ENCODE measurements around the gene TRIO.

The TRIO gene

DNA sequence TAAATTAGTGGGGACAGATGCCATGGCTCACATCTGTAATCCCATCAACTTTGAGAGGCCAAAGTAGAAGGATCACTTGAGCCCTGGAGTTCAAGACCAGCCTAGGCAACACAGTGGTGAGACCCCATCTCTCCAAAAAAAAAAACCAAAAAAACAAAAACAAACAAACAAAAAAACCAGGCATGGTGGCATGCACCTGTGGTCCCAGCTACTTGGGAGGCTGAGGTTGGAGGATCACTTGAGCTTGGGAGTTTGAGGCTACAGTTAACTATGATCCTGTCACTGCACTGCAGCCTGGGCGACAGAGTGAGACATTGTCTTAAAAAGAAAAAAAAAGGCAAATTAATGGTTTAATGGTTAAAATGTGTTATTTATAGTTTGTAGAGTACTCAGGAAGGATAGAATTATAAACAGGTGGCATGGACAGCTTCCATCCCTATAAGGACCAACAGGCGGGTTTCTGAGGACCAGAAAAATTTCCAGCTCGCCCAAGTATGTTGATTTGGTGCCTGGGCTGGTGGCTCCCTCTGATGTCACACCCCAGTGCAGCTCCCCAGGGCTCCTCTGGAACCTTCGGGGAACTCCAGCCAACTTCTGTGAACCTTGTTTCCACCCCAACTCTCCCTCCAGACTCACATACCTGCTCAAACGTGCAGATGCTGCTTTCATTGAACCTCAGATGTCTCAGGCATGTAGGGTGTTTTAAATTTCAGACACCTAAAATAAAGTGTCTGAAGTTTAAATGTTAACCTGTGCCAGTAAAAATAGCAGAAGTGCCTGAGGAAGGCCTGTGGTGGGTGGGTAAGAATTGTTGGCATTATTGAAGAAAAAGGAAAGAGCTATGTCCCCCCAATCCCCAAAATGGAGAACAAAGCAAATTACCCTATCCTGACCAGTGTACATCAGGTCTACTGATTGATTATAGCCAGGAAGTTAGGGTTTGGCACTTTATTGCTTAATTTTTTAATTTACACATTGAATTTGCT is 69.0 kb downstream of the TRIO start:
- DNase-seq = no peak

DNA sequence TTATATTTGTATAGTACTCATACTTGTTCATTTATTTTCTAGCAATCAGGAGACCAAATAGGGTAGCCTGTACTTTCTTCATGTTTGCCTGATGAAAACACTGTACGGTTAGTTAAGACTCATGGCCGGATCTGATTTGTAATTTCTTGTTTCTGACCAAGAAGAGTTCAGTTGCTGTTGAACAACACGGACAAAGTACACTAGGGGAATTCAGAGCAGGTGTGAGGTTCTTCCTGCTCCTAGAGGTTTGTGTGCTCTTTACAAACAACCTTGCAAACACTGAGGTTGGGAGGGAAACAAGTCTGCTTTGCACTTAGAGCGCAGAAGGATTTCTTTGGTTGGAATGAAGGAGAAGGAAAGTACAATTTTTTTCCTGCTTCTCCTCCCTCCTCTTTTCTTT is 69.7 kb downstream of the TRIO start:
- no peak for DNase-seq

DNA sequence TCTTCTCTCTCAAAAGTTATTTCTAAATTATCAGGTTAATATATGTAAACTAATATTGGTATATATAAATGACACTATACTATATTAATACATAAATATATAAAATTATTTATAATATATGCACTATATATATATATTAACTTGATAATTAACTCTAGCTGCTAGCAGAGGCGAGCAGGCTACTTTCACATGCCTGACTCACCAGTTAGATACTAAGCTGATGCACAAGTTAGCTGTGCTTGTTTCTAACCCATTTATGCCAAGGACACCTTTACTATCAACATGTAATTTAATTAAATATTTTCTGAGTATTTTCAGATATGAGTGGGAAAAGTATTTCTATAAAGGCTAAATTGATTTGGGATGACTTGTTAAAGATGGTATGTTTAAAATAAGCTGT is 70.1 kb downstream of the TRIO start:
- no peak for DNase-seq

DNA sequence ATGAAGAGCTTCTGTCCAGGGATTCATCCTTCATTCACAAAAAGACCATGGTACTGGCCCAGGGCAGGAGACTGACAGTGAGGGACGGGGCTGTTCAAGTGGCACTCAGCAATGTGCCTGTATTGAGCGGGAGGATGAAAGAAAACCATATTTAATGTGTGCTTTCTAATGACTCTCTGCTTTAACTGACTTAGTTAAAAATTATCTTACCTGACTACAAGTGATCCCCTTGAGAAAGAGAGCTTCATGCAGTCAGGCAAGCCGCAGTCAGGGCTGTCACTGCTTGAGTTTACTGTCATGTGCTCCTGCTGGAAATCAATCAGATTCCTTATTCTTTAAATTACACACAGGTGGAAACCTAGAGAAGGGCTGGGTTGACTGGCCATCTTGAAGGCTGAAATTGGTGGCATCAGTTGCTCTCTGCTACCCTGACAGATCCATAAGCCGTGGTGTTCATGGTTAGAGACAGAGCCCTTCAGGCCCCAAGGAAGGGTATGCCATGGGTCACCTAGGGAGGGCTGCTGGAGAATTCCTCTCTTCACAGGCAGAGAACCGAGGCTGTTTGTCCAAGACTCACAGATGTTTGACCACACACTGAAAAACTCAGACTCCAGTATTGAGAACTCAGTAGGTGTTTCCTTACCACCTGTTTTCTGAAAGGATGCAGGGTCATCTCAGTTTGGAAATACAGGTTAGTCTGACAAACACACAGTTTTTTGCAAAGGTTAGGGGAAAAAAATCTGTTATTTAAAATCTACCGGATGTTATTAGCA is 70.9 kb downstream of the TRIO start:
- DNase-seq = no peak

DNA sequence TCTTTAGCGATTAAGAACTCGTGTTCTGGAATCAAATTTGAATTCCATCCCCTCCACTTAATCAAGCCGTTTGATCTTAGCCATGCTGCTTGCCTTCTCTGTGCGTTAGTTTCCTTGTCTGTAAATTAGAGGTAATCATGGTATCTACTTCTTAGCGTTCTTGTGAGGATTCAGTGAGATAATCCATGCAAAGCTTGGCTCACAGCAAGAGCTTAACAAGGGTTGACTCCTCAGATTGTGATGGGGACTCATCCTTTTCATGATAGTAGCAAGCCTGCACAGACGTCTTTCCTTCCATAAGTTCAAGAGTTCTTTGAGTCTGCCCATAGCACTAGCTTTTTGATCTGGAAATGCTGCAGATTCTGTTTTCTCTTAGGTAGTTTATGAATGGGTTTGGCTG is 72.8 kb downstream of the TRIO start:
- no peak for DNase-seq

DNA sequence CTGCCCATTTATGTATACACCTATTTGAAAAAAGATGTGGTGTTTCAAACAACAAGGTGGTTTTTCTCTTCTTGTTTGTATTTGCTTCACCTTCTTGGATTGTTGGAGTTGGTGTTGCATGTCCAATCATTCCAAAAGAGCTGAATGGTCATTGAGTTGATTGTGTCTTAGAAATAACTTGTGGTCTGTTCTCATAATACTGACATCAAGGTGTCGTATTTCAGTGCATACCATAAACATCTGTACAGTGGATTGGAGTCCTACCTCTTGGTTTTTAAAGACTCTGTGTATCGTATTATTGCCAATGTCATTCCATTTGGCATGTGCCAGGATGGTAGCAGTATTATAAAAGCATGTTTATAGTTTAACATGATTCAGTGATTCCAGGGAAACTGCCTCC is 73.2 kb downstream of the TRIO start:
- no peak for DNase-seq

DNA sequence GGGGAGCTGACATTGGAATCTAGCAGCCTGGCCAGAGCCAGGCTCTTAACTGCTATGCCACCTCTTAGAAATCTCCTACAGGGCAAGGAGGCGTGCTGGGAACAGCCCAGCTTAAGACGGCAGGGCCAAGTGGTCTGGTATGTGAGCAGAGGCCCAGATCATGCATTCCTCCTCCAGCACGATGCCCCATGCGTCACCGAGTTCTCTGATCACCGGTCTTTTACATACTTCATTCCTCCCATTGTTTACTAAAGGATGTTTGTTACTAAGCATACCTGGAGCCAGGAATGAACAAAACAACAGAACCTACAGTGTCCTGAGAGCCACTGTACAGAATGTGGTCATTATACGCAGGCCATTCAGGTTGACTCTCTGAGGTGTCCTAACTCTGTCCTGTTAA is 73.8 kb downstream of the TRIO start:
- DNase-seq = no peak

DNA sequence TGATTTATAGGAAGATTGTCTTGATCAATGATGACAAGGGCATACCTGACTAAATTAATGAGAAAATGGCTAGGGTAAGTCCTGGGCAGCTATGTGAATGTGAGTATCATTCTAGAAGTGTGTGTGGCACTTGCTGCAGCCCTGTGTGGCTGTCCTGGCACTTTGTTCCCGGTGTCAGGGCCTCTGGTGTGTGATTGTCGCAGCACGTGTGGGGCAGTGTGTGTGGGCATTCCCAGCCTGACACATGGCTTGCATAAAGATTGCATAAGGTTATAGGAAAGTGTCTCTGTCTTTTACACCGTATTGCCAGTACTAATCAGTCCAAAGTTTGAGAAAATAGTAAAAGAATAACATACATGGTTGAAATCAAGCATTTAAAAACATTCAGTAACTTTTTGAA is 74.4 kb downstream of the TRIO start:
- DNase-seq = no peak

DNA sequence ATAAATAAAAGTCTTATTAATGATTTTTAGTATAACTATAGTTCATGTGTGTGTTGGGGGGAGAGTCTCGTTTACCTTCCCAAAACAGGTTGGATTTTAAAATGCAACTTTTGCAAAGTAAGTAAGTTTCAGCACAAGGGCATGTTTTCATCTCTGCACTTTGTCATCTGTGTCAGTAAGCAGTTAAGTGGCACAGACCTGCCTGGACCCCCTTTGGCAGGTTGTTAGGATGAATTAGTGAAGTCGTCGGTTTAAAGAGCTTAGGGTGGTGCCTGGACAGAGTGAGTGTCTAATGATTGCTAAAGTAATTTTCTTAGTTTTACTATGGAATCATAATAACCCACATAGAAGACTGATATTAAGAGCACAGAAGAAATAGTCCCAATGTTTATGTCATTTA is 74.9 kb downstream of the TRIO start:
- DNase-seq = no peak

DNA sequence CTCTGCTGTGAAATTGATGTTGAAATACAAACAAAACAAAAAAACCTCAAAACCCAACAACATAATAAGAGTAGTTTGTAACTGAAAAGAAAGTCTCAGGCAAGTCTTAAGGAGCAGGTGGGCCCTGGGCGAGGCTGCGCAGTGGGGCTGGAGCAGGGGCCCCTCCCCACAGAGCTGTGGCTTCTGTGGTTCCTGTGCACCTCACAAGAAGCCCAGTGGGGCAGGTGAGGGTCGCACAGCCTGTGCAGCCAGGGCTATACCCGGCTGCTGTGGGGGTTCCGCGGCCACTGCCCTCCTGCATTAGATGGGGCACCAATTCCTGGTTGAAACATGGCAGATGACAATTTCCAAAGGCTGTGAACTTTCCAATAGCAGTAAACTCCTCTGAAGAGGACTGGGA is 75.3 kb downstream of the TRIO start:
- no peak for DNase-seq

DNA sequence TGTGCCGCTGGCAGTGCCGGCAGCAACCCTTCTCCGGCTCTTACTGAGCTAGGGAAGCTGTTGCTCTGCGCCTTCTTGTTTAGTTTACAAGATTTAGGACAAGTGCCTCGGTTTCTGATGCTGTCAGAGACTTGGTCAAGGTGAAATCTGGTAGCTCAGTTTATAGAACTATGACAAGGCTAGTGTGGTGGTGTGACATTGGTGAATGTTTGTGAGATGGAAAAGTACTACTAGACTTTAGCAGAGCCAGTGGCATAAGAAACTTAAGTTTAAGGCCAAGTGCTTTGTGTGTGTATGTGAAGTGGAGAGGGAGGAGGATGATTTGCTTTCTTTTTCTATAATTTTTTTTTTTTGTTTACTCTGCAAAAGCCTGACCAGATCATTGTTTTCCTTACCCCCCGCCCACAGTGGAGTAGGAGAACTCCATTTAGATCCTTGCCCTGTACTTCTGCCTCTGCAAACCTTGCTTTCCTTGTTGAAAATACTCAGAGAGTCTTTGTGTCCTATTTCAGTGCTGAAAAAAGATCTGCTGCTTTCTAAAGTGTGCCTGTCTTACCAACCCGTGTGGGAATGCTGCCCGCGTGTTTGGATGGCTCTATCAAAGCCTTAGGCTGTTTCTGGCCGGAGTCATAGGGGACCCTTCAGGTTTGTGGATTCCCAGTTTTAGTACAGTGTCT is 75.9 kb downstream of the TRIO start:
- DNase-seq = no peak

DNA sequence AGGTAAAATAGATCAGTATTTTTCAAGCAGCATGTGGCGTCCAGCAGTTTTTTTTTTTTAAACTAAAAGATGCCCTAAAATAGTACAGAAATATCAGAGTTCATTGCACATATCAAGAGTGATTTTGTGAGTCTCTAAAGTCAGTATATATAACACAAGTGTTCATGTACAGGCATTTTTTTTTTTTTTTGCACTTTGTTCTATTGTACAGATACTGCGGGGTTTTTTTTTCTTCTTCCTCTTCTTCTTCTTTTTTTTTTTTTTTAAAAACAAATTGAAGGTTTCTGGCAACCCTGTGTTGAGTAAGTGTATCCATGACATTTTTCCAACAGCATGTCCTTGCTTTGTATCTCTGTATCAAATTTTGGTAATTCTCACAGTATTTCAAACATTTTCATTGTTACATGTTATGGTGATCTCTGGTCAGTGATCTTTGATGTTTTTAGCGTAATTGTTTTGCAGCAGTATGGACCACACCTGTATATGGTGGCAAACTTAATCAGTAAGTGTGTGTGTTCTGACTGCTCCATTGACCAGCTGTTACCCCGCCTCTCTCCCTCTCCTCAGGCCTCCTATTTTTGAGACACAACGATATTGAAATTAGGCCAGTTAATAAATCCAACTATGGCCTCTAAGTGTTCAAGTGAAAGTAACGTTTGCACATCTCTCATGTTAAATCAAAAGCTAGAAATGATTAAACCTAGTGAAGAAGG is 76.8 kb downstream of the TRIO start:
- DNase-seq = no peak

DNA sequence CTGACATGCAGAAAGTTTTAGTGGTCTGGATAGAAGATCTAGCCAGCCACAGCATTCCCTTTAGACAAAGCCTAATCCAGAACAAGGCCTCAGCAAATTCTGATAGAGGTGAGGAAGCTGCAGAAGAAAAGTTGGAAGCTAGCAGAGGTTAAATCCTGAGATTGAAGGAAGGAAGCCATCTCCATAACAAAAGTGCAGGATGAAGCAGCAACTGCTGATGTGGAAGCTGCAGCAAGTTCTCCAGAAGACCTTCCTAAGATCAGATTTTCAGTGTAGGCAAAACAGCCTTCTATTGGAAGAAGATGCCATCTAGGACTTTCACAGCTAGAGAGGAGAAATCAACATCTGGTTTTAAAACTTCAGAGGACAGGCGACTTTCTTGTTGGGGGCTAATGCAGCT is 77.5 kb downstream of the TRIO start:
- DNase-seq = no peak

DNA sequence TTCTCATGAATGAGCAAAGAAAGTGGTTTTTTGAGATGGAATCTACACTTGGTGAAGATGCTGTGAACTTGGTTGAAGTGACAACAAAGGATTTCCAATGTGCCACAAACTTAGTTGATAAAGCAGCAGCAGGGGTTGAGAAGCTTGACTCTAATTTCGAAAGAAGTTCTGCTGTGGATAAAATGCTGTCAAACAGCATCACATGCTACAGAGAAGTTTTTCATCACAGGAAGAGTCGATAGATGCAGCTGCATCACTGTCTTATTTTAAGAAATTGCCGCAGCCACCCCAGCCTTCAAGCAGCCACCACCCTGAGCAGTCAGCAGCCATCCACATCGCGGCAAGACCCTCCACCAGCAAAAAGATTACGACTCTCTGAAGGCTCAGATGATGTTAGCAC is 78.6 kb downstream of the TRIO start:
- no peak for DNase-seq

DNA sequence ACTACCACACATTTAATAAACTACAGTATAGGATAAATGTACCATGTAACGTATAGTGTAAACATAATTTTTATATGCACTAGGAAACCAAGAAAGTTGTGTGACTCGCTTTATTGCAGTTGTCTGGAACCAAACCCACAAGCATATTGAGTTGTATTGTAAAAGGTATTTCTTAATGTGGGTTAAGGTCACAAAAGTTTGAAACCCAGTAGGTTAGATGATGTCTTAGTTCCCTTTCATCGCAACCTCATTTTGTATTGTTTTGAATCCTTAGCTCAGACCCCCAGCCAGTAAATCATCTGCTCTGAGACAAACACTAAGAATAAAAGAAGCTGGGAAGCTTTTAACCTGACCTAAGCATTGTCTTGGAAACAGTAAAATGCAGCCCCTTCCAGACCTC is 79.1 kb downstream of the TRIO start:
- no peak for DNase-seq

DNA sequence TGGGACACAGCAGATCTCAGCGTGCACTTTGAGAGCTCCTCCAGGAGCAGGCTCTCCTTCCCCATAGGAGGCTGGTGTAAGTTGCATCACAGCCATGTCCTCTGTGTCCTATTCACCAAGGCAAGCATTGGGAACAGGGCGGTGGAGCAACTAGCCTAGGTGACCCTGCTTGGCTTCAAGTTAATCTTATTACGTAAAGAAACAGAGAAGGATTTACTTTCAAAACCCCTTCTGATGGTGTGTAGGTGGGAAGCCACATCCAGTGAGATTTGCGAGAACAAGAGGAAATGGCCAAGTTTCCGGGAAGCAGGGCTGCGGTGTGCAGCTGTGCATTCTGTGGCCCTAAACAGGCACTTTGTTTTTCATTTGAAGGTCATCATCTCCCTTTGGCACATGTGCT is 80.2 kb downstream of the TRIO start:
- DNase-seq = peak; percentile 10

DNA sequence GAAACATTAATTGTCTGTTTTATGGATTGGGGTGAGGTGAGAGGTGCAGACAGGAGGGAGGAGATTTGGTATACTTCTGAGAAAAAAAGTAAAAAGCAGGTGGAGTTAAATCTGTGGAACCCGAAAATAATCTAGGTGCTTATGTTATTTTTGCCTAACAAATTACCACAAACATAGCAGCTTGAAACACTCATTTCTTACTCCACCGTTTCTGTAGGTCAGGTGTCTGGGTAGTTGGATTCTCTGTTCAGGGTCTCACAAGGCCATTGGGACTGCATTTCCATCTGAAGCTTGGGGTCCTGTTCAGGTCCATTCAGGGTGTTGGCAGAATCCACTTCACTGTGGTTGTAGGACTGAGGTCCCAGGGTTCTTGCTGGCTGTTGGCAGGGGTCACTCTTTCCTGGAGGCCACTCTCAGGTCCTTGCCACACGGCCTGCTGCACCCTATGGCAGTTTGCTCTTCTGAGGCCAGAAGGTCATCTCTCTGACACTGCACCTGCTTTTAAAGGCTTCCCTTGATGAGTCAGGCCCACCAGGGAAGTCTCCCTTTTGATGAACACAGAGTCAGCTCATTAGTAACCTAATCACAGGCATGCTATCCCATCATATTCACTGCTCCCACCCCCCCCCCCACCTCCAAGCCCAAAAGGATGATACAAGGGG is 82.2 kb downstream of the TRIO start:
- no peak for DNase-seq

DNA sequence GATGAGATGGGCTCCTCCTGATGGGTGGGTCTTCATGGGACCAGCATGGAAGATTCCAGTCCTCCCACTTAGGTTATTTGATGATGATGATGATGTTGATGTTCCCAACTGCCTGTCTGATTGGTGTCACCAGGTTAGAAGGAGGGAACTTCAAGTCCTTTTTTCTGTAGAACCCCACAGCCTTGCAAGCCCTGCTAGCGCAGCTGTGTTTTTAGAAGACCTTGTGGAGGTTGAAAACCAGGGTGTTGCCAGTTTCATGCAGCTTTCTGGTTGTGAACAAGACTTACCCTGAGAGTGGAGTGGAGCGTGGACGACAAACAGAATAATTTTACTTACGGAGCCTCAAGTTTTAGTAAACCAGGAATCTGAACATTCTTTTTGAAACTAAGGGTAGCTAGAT is 83.0 kb downstream of the TRIO start:
- no peak for DNase-seq

DNA sequence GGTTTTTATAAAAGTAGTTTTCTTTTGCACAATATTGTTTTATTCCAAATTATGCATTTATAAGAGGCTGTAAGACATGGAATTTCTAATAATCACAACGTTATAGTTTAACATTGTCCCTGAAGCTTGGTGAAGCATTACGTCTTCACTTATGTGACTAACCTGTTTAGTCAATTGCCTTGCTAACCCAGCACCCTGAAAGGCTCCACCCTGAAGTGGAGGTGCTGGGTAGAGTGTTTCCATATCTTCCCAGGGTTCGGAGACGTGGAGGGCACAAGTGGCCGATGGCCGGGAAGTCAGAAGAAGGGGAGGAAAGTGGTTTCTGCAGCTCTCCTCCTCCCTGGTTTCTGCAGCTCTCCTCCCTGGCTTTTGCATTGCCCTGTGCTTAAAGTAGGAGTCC is 83.4 kb downstream of the TRIO start:
- DNase-seq = no peak

DNA sequence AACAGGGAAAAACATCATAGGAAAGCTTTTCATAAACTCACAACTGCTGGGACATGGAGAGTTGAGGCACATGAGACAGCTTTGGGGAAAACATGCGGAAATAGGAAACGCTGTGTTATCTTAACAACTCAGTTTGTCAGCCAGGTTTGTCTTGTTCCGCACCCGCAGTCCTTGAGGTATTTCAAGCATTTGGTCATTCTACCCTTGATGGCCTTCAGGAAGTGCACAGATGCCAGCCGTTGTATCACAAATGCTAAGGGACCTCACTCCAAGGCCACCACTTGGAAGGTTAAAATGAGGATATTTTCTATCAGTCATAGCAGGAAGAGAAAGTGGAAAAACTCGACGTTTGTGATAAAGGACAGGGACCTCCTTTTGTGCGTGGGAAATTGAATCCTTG is 83.8 kb downstream of the TRIO start:
- no peak for DNase-seq

DNA sequence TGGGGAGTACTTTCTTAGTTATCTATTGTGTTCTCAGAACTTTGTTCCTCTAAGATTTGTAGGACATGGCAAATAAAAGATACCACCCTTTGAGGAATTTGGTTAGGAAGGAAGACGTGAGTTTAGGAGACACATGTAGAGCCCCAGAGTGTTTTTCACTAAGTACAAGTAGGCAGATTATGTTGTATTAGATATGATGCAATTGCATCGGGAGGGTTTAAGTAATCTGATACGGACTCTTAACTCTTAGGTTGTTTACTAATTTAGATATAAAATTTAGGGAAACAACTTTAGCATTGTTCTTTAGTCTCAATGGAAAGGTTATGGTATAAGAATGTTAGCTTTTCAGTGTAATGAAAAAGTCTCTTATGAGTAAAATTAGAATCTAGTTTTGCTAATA is 84.4 kb downstream of the TRIO start:
- DNase-seq = no peak

DNA sequence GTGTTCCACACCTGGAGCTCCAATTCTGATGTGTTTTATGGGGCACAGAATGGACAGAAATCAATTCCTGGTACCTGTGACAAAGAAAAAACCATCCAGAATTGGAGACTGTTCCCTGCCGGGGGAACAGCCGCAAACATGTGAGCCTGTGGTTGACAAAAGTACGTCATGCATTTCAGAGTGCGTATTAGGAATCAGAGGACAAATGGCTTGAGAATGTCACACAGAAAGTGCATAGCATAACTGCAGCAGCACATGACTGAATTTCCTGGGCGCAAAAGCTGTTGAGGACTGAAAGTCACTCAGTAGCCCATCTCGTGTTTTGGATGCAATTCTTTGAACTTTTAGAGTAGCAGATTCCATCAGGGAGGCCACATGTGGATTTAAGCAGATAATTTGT is 85.1 kb downstream of the TRIO start:
- no peak for DNase-seq

DNA sequence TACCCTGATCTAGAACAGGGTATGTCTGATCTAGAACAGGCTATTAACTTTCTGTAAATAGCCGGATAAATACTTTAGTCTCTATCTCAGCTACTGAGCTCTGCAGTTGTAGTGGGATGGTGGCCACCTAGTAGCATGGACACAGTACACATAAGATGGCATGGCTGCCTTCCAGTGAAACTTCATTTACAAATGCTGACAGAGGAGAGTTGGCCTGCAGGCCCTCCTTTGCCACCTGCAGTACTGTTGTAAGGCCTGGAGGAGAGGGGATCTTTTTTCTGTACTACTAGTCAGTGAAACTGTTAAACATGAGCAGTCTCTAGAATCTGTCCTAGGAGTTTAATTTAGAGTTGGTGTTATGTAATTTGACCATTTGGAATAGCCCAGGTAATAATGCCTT is 86.0 kb downstream of the TRIO start:
- DNase-seq = no peak

Data from MV-4-11 (cell line).